BE2C (cell line): ENCODE measurements around the gene MVK.

Experiments
- DNase-seq: peaks from one replicate; pipeline ENCODE4 v3.0.0-alpha.2; 2020
- H3K27me3 ChIP-seq: fragments of 250-450 bp; sonication (Bioruptor Pico); 2 replicates; pipeline ENCODE4 v1.5.1; 2020; ENCODE audit warnings: mild to moderate bottlenecking
- H3K36me3 ChIP-seq: fragments of 250-450 bp; sonication (Bioruptor Pico); 2 replicates; pipeline ENCODE4 v1.5.1; 2020; ENCODE audit warnings: mild to moderate bottlenecking
- H3K4me1 ChIP-seq: fragments of 250-450 bp; sonication (Bioruptor Pico); 2 replicates; pipeline ENCODE4 v1.5.1; 2020
- H3K4me3 ChIP-seq: 2 replicates; pipeline ENCODE4 v1.5.1; 2011; ENCODE audit warnings: low read depth, low read length
- H3K9me3 ChIP-seq: fragments of 250-450 bp; sonication (Bioruptor Pico); 2 replicates; pipeline ENCODE4 v1.5.1; 2020
- CTCF ChIP-seq: IDR thresholded peaks from 2 replicates; pipeline ENCODE4 v1.5.1; 2012; ENCODE audit warnings: mild to moderate bottlenecking, low read depth, low read length

MVK gene

GRCh38 chr12:109589691-109590245 lies 16.2 kb downstream of the MVK start:
- Histone ChIP-seq H3K4me1 (peaks cover 9% of the 10 kb centered on the region), H3K27me3 (no peaks in the 10 kb centered on the region)
- no peak for DNase-seq

GRCh38 chr12:109590566-109590965 lies 17.0 kb downstream of the MVK start:
- no peak overlapping the region for H3K4me3 ChIP-seq
- TF ChIP-seq CTCF: no peak
- H3K27me3 ChIP-seq: no peaks in the 10 kb centered on the region
- H3K9me3 ChIP-seq: no peaks in the 10 kb centered on the region
- no peaks in the 10 kb centered on the region; the same call in none of the 2 replicates for H3K36me3 ChIP-seq
- peaks cover 9% of the 10 kb centered on the region for H3K4me1 ChIP-seq
- DNase-seq: no peak

More at GRCh38 chr12:109589691-109590245, 16.2 kb downstream of the MVK start:
- H3K9me3 ChIP-seq: no peaks in the 10 kb centered on the region
- no peak for TF ChIP-seq CTCF
- no peaks in the 10 kb centered on the region; the same call in none of the 2 replicates for H3K36me3 ChIP-seq
- no peak overlapping the region for H3K4me3 ChIP-seq

GRCh38 chr12:109591041-109591440 lies 17.4 kb downstream of the MVK start:
- peak; percentile 57 for DNase-seq
- Histone ChIP-seq H3K27me3 (no peaks in the 10 kb centered on the region), H3K4me1 (peaks cover 9% of the 10 kb centered on the region), H3K9me3 (no peaks in the 10 kb centered on the region), H3K36me3 (no peaks in the 10 kb centered on the region; the same call in none of the 2 replicates), H3K4me3 (no peak overlapping the region)
- TF ChIP-seq CTCF: no peak

- Histone ChIP-seq H3K4me3 (no peak overlapping the region), H3K36me3 (no peaks in the 10 kb centered on the region; the same call in 1 of the 2 replicates), H3K27me3 (no peaks in the 10 kb centered on the region), H3K4me1 (peaks cover 17% of the 10 kb centered on the region), H3K9me3 (no peaks in the 10 kb centered on the region)
- DNase-seq: no peak
- no peak for TF ChIP-seq CTCF
Observed at GRCh38 chr12:109592195-109592904, 18.8 kb downstream of the MVK start.

GRCh38 chr12:109592905-109593272 lies 19.3 kb downstream of the MVK start:
- peaks cover 18% of the 10 kb centered on the region for H3K4me1 ChIP-seq

More at GRCh38 chr12:109592905-109593272, 19.3 kb downstream of the MVK start:
- DNase-seq: no peak
- H3K27me3 ChIP-seq: no peaks in the 10 kb centered on the region
- no peak overlapping the region for H3K4me3 ChIP-seq
- no peaks in the 10 kb centered on the region; the same call in 1 of the 2 replicates for H3K36me3 ChIP-seq
- H3K9me3 ChIP-seq: no peaks in the 10 kb centered on the region
- no peak for TF ChIP-seq CTCF
